Heart left ventricle (tissue), 16 donors: ENCODE measurements around the gene KCNJ16. TPM values are rescaled to one million over a fixed set of nuclear protein-coding genes. Genes with fewer than 3 reads are reported as not detected.

Experiments used
- ATAC-seq, 4 donors: fragments of 200-7000 bp; cut with Tn5 transposase; one replicate each; pipeline ENCODE4 v1.9.1; 2020 to 2022; ENCODE audit warnings: moderate library complexity in 4 of 4, mild to moderate bottlenecking in 3 of 4, moderate number of reproducible peaks in 1 of 4
- DNase-seq, 5 donors: peaks; one replicate each; pipeline ENCODE4 v3.0.0-alpha.2; 2020
- H3K27ac ChIP-seq, 12 donors: fragments of 200-600 bp; sonication (generic) in 4 of 12; one replicate each; pipeline versions ENCODE4 v1.5.0 to v1.8.0; 2016 to 2022; ENCODE audit warnings: mild to moderate bottlenecking in 2 of 12
- H3K27me3 ChIP-seq, 9 donors: fragments of 200-600 bp; sonication (generic) in 2 of 9; one replicate each; pipeline versions ENCODE4 v1.5.1 to v1.8.0; 2016 to 2022; ENCODE audit warnings: mild to moderate bottlenecking in 3 of 9
- H3K36me3 ChIP-seq, 9 donors: fragments of 200-600 bp; sonication (generic) in 2 of 9; one replicate each; pipeline versions ENCODE4 v1.5.0 to v1.8.0; 2018 to 2022; ENCODE audit warnings: mild to moderate bottlenecking in 2 of 9
- H3K4me1 ChIP-seq, 12 donors: fragments of 200-600 bp; sonication (generic) in 4 of 12; one replicate each; pipeline versions ENCODE4 v1.5.0 to v1.8.0; 2016 to 2022; ENCODE audit warnings: mild to moderate bottlenecking in 3 of 12
- H3K4me3 ChIP-seq, 12 donors: fragments of 200-600 bp; sonication (generic) in 4 of 12; one replicate each; pipeline versions ENCODE4 v1.5.0 to v1.8.0; 2017 to 2022; ENCODE audit warnings: mild to moderate bottlenecking in 9 of 12, moderate library complexity in 4 of 12
- H3K9me3 ChIP-seq, 12 donors: fragments of 200-600 bp; sonication (generic) in 4 of 12; one replicate each; pipeline versions ENCODE4 v1.5.0 to v1.8.0; 2016 to 2022; ENCODE audit warnings: mild to moderate bottlenecking in 1 of 12
- CTCF ChIP-seq, 12 donors: fragments of 200-600 bp; sonication (generic) in 4 of 12; IDR thresholded peaks; one replicate each; pipeline versions ENCODE4 v1.5.0 to v1.8.0; 2018 to 2022; ENCODE audit warnings: antibody characterized with exemption in 12 of 12, mild to moderate bottlenecking in 5 of 12
- POLR2A ChIP-seq, 2 donors: fragments of 450-650 bp; IDR thresholded peaks; one replicate each; pipeline ENCODE4 v1.6.1; 2017; ENCODE audit warnings: antibody characterized with exemption in 2 of 2, mild to moderate bottlenecking in 2 of 2, moderate library complexity in 2 of 2
- WGBS, 4 donors: extraction: QIAGEN DNeasy Blood & Tissue Kit in 2 of 4; methylation state at CpG; one replicate each; pipeline versions ENCODE4 v1.1.5 to v1.1.7; 2013 to 2018; 5-methylcytosine and 5-hydroxymethylcytosine counted together
- intact Hi-C, 10 donors: fragments of 100-400 bp; cut with DNase I; formaldehyde crosslinking; loops; one replicate each; pipeline versions ENCODE4 v1.11.1 to v1.14.2; 2022
- polyA plus RNA-seq, 2 donors: library from polyadenylated mRNA; stranded (reverse); fragments of 200-250 nt; gene quantifications; one replicate each; pipeline ENCODE4 v1.2.3, GENCODE V29; 2013
- total RNA-seq, 9 donors: library from RNA; depleted of rRNA in 2 of 9; stranded (reverse); fragments of >200 nt in 2 of 9; fragmentation: NEBNext Ultra II Directional in 3 of 9; extraction: Animal tissue kit (Norgen Biotek cat#: 25700) in 3 of 9; gene quantifications; one replicate each; pipeline versions ENCODE4 v1.1.0 to v1.2.4, GENCODE V29; 2016 to 2023
- donor health status: ischemic (EF 13 %, LVEDD 7.1; RV severe dilation, severe dysfunction).
- donor health status: healthy with polysubstance abuse.
- donor health status: DM: no; HTN: yes; CAD: no.
- donor health status: DM: no; HTN: no; CAD: no.
- donor health status: ischemic (EF 25% LVEDD 6.9; RV normal size, moderate dysfunction).
- donor health status: ischemic (EF 25% LVEDD 5.7; RV mildly dilated, moderate dysfunction).
- donor health status: healthy.
- donor health status: DM: yes; HTN: yes; CAD: no.
- donor health status: ischemic (EF 35%, LVEDD 5.7; RV mildly dilated, moderate dysfunction).
- donor health status: nonischemic (EF 11% LVEDD 7.7; RV severe dilation, severe dysfunction).
- donor health status: DM: yes; HTN: yes; CAD: no.
- donor health status: PGD.
- donor health status: ischemic (EF 29% LVEDD 5.4; RV normal size, mild dysfunction).
- donor health status: nonischemic (EF 23%, LVEDD 6.1; RV moderate dilation, normal function).

Gene KCNJ16
- total and polyA plus RNA-seq, 11 donors: 0.04 to 0.34 TPM; not detected in 9

GRCh38 chr17:70031341-70031740, 43.7 kb upstream of the KCNJ16 start:
- Histone ChIP-seq H3K4me3 (no peak overlapping the region), H3K9me3 (peaks cover 0 to 8% (median 0%) of the 10 kb centered on the region in 12 donors), H3K4me1 (no peaks in the 10 kb centered on the region), H3K36me3 (no peaks in the 10 kb centered on the region), H3K27ac (no peak overlapping the region), H3K27me3 (no peaks in the 10 kb centered on the region)
- no peak for TF ChIP-seq POLR2A (IDR thresholded peaks at IDR 0.05)
- no peak for TF ChIP-seq CTCF (IDR thresholded peaks at IDR 0.05)
- ATAC-seq (no peak), DNase-seq (no peak)
- intact Hi-C loops: no loop called here

- peaks cover 0 to 3% (median 0%) of the 10 kb centered on the region in 12 donors for H3K9me3 ChIP-seq
- no peaks in the 10 kb centered on the region for H3K27me3 ChIP-seq
- H3K27ac ChIP-seq: no peak overlapping the region
- no peaks in the 10 kb centered on the region for H3K36me3 ChIP-seq
- H3K4me1 ChIP-seq: no peaks in the 10 kb centered on the region
- intact Hi-C loops: no loop called here
- DNase-seq: no peak
- no peak for TF ChIP-seq POLR2A (IDR thresholded peaks at IDR 0.05)
- no peak for TF ChIP-seq CTCF (IDR thresholded peaks at IDR 0.05)
- no peak for ATAC-seq
- H3K4me3 ChIP-seq: no peak overlapping the region
These were observed 41.9 kb upstream of the KCNJ16 start for GRCh38 chr17:70033165-70033564.

- TF ChIP-seq CTCF (IDR thresholded peaks at IDR 0.05): no peak
- TF ChIP-seq POLR2A (IDR thresholded peaks at IDR 0.05): no peak
- ATAC-seq: peak in 2 of 4 donors; percentile 61 to 88
- H3K4me1 ChIP-seq: no peaks in the 10 kb centered on the region
- 62 to 65% (median 64%) methylated on average over 5 of the region's 5 CpGs for WGBS, 4 donors
- H3K9me3 ChIP-seq: no peaks in the 10 kb centered on the region
- H3K27ac ChIP-seq: no peak overlapping the region
- H3K27me3 ChIP-seq: no peaks in the 10 kb centered on the region
- intact Hi-C loops: no loop called here
- no peak overlapping the region for H3K4me3 ChIP-seq
- DNase-seq: no peak
- H3K36me3 ChIP-seq: no peaks in the 10 kb centered on the region
These were observed 40.9 kb upstream of the KCNJ16 start for GRCh38 chr17:70034158-70034557.

- 64 to 67% (median 66%) methylated on average over 2 of the region's 2 CpGs for WGBS, 4 donors
- no peaks in the 10 kb centered on the region for H3K9me3 ChIP-seq
- intact Hi-C loops: no loop called here
- no peak overlapping the region for H3K27ac ChIP-seq
- no peak for TF ChIP-seq POLR2A (IDR thresholded peaks at IDR 0.05)
- no peak for TF ChIP-seq CTCF (IDR thresholded peaks at IDR 0.05)
- ATAC-seq: no peak
- no peaks in the 10 kb centered on the region for H3K36me3 ChIP-seq
- H3K4me1 ChIP-seq: no peaks in the 10 kb centered on the region
- H3K4me3 ChIP-seq: no peak overlapping the region
- no peak for DNase-seq
- H3K27me3 ChIP-seq: no peaks in the 10 kb centered on the region
These were observed 37.5 kb upstream of the KCNJ16 start for GRCh38 chr17:70037498-70037897.
